GM21515 (cell line): ENCODE results near the gene DSN1.
"Not testable (repeated sequence)": the region's sequence is repeated elsewhere in the genome, so short reads cannot be mapped to it uniquely, and the experiment has no call there.

Experiments used
- ATAC-seq: cut with Tn5 transposase; IDR thresholded peaks from one replicate; pipeline ENCODE4 v1.9.1; 2021; ENCODE audit not compliant: unreplicated experiment

Gene DSN1

GRCh38 chr20:36773597-36774390 is at the start of gene DSN1:
DSN1 (minus strand) TSS chr20:36773763; CDS start chr20:36771458, 2,305 bp downstream.
- ATAC-seq, result peak; percentile 79

GRCh38 chr20:36823121-36823520 is 49.6 kb upstream of the DSN1 start:
- no peak for ATAC-seq

GRCh38 chr20:36821964-36822437 is 48.4 kb upstream of the DSN1 start:
- no peak for ATAC-seq

- ATAC-seq, result no peak
Measured at GRCh38 chr20:36820928-36821327, 47.4 kb upstream of the DSN1 start.

GRCh38 chr20:36820073-36820472 is 46.5 kb upstream of the DSN1 start:
- no peak for ATAC-seq

GRCh38 chr20:36819659-36820058 is 46.1 kb upstream of the DSN1 start:
- ATAC-seq, result no peak

- no peak for ATAC-seq
Measured at GRCh38 chr20:36818861-36819260, 45.3 kb upstream of the DSN1 start.

GRCh38 chr20:36818185-36818584 is 44.6 kb upstream of the DSN1 start:
- no peak for ATAC-seq

- no peak for ATAC-seq
Measured at GRCh38 chr20:36817496-36817895, 43.9 kb upstream of the DSN1 start.

GRCh38 chr20:36815454-36816091 is 42.0 kb upstream of the DSN1 start:
- ATAC-seq, result no peak

- ATAC-seq, result no peak
Measured at GRCh38 chr20:36812594-36813463, 39.3 kb upstream of the DSN1 start.

- ATAC-seq, result no peak
Measured at GRCh38 chr20:36808317-36809257, 35.0 kb upstream of the DSN1 start.

GRCh38 chr20:36806049-36806448 is 32.5 kb upstream of the DSN1 start:
- ATAC-seq, result no peak

GRCh38 chr20:36805396-36805795 is 31.8 kb upstream of the DSN1 start:
- no peak for ATAC-seq

- ATAC-seq, result no peak
Measured at GRCh38 chr20:36804425-36804824, 30.9 kb upstream of the DSN1 start.

GRCh38 chr20:36802326-36803222 is 29.0 kb upstream of the DSN1 start:
- no peak for ATAC-seq

GRCh38 chr20:36800410-36800809 is 26.8 kb upstream of the DSN1 start:
- ATAC-seq, result no peak

- ATAC-seq, result not testable (repeated sequence)
Measured at GRCh38 chr20:36799313-36799712, 25.8 kb upstream of the DSN1 start.

- no peak for ATAC-seq
Measured at GRCh38 chr20:36796875-36797274, 23.3 kb upstream of the DSN1 start.
